Naive thymus-derived CD4-positive, alpha-beta T cell (primary cell): ENCODE data around the gene CCSER1. TPM values are rescaled to one million over a fixed set of nuclear protein-coding genes. Genes with fewer than 3 reads are reported as not detected.

Experiments
- ATAC-seq: fragments of 150-1000 bp; cut with Tn5 transposase; 2 replicates; pipeline ENCODE4 v1.10.0; 2021; ENCODE audit warnings: mild to moderate bottlenecking, moderate library complexity
- CTCF ChIA-PET: fragments of 350-600 bp; sonication (Branson Sonifier 250); formaldehyde crosslinking; loops from one replicate; lab custom pipeline; 2021; ENCODE audit warnings: antibody characterized with exemption; lab: Charles Lee
- POLR2A ChIA-PET: fragments of 350-600 bp; sonication (Branson Sonifier 250); formaldehyde crosslinking; loops from one replicate; lab custom pipeline; 2021; ENCODE audit warnings: antibody characterized with exemption, inconsistent platforms; lab: Charles Lee
- DNase-seq, 9 donors: peaks; one replicate each; pipeline versions ENCODE4 v3.0.0 to v3.0.0-alpha.2; 2020 to 2022; ENCODE audit warnings: mixed read lengths in 1 of 9
- H3K27ac ChIP-seq: one replicate; pipeline ENCODE4 v1.7.0; 2013; ENCODE audit warnings: mild to moderate bottlenecking, low read depth, low read length, moderate library complexity
- H3K27me3 ChIP-seq, 2 donors: one replicate each; pipeline ENCODE4 v1.7.0; 2013; ENCODE audit warnings: low read length in 2 of 2, mild to moderate bottlenecking in 2 of 2, moderate library complexity in 2 of 2; ENCODE audit not compliant: control insufficient read depth in 2 of 2, insufficient read depth in 2 of 2
- H3K36me3 ChIP-seq, 3 experiments: 1 replicate in 2 of 3; 2 replicates in 1 of 3; pipeline ENCODE4 v1.7.0; 2013; ENCODE audit warnings: low read length in 3 of 3, mild to moderate bottlenecking in 3 of 3, moderate library complexity in 1 of 3; ENCODE audit not compliant: insufficient read depth in 3 of 3, control insufficient read depth in 2 of 3
- H3K4me1 ChIP-seq, 2 donors: one replicate each; pipeline ENCODE4 v1.7.0; 2013; ENCODE audit warnings: low read length in 2 of 2, mild to moderate bottlenecking in 2 of 2, moderate library complexity in 1 of 2; ENCODE audit not compliant: control insufficient read depth in 2 of 2, insufficient read depth in 2 of 2
- H3K4me3 ChIP-seq: 2 replicates; pipeline ENCODE4 v1.7.0; 2013; ENCODE audit warnings: mild to moderate bottlenecking, low read length
- H3K9me3 ChIP-seq, 3 experiments: 1 replicate in 2 of 3; 2 replicates in 1 of 3; pipeline ENCODE4 v1.7.0; 2013; ENCODE audit warnings: low read length in 3 of 3; ENCODE audit not compliant: control insufficient read depth in 2 of 3
- H3K27ac Mint-ChIP-seq, 9 donors: one replicate each; pipeline ENCODE4 v1.8.0; 2020 to 2022; ENCODE audit warnings: mixed read lengths in 9 of 9, mild to moderate bottlenecking in 8 of 9, moderate library complexity in 5 of 9, inconsistent platforms in 2 of 9
- H3K27me3 Mint-ChIP-seq, 5 donors: one replicate each; pipeline ENCODE4 v1.8.0; 2021 to 2022; ENCODE audit warnings: mixed read lengths in 5 of 5, mild to moderate bottlenecking in 1 of 5
- H3K36me3 Mint-ChIP-seq, 5 donors: one replicate each; pipeline ENCODE4 v1.8.0; 2020 to 2022; ENCODE audit warnings: mixed read lengths in 5 of 5, mild to moderate bottlenecking in 3 of 5, inconsistent platforms in 1 of 5
- H3K4me1 Mint-ChIP-seq, 7 donors: one replicate each; pipeline ENCODE4 v1.8.0; 2020 to 2022; ENCODE audit warnings: mixed read lengths in 7 of 7, mild to moderate bottlenecking in 3 of 7, inconsistent platforms in 1 of 7
- H3K4me3 Mint-ChIP-seq, 10 donors: one replicate each; pipeline ENCODE4 v1.8.0; 2020 to 2022; ENCODE audit warnings: mild to moderate bottlenecking in 10 of 10, mixed read lengths in 10 of 10, moderate library complexity in 6 of 10, inconsistent platforms in 2 of 10
- H3K9me3 Mint-ChIP-seq, 11 donors: one replicate each; pipeline ENCODE4 v1.8.0; 2020 to 2022; ENCODE audit warnings: mixed read lengths in 11 of 11, mild to moderate bottlenecking in 4 of 11, inconsistent platforms in 1 of 11, moderate library complexity in 1 of 11
- intact Hi-C, 2 donors: fragments of 100-400 bp; cut with micrococcal nuclease; formaldehyde crosslinking; loops; one replicate each; pipeline ENCODE4 v1.15.1; 2023
- polyA plus RNA-seq, 2 donors: library from polyadenylated mRNA; unstranded; fragments of 300-500 nt; fragmentation: Illumina TruSeq; gene quantifications; one replicate each; pipeline ENCODE4 v1.2.3, GENCODE V29; 2021
- total RNA-seq, 6 experiments: library from RNA in 5 of 6; stranded (reverse) in 5 of 6; gene quantifications; 1 replicate in 5 of 6; 2 replicates in 1 of 6; pipeline ENCODE4 v1.2.3 and lab custom pipeline; 2021 to 2026

CCSER1 gene
- total and polyA plus RNA-seq, 7 experiments from 2014 or later, result 0.30 to 4.0 (median 1.4) TPM; not detected in 3

DNA sequence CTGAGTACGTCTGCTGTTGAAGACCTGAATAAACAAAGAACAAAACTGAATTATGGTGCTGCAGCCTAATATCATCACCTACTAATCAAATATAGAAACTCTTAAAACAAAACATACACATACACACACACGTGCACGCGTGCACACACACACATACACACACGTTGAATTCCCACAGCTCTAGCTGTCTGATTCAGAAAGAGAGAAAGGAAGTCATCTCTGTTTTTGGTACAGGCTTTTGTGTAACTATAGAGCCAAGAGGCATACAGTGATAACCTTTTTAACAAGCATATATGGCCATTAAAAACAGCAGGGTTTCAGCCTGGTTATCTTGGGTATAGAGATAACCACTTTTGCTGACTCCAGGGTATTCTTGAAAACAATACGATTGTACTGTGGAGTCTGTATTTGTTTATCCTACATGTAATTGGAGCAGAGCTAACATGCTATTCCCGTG, 823.2 kb downstream of the CCSER1 start:
- H3K36me3 Mint-ChIP-seq, result no peaks in the 10 kb centered on the region
- Histone ChIP-seq H3K4me1 (no peaks in the 10 kb centered on the region), H3K36me3 (no peaks in the 10 kb centered on the region), H3K4me3 (no peak overlapping the region), H3K27ac (no peak overlapping the region), H3K9me3 (no peaks in the 10 kb centered on the region), H3K27me3 (no peaks in the 10 kb centered on the region)
- no peak overlapping the region for H3K4me3 Mint-ChIP-seq
- H3K27me3 Mint-ChIP-seq, result no peaks in the 10 kb centered on the region
- peaks cover 0 to 3% (median 0%) of the 10 kb centered on the region in 11 donors for H3K9me3 Mint-ChIP-seq
- ChIA-PET CTCF (no interaction called here), POLR2A (no interaction called here)
- no peak overlapping the region for H3K27ac Mint-ChIP-seq
- H3K4me1 Mint-ChIP-seq, result no peaks in the 10 kb centered on the region
- DNase-seq, result no peak
- no peak for ATAC-seq
- intact Hi-C loops, result no loop called here

DNA sequence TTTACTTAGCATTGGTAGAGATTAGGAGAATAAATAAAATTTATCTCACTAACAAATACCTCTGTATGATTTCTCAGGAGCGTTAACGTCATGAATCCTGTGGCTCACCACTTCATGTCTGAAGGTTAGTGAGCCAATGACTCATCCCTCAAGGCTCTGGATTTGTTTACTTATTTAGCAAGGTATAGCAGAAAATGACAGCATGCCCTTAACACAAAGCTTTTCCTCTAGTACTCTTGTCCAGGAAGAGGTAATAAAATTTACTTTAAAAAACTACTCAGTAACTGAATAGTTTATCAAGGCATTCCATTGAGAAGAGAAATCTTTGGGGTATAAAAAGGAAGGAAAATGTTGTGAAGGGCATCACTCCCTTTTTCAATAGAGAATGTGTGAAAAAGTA, 823.8 kb downstream of the CCSER1 start:
- ChIA-PET POLR2A (no interaction called here), CTCF (no interaction called here)
- Histone ChIP-seq H3K27me3 (no peaks in the 10 kb centered on the region), H3K27ac (no peak overlapping the region), H3K4me1 (no peaks in the 10 kb centered on the region), H3K4me3 (no peak overlapping the region), H3K9me3 (no peaks in the 10 kb centered on the region), H3K36me3 (no peaks in the 10 kb centered on the region)
- DNase-seq (no peak), ATAC-seq (no peak)
- H3K27me3 Mint-ChIP-seq, result no peaks in the 10 kb centered on the region
- no peaks in the 10 kb centered on the region for H3K36me3 Mint-ChIP-seq
- H3K27ac Mint-ChIP-seq, result no peak overlapping the region
- H3K4me3 Mint-ChIP-seq, result no peak overlapping the region
- no peaks in the 10 kb centered on the region for H3K4me1 Mint-ChIP-seq
- intact Hi-C loops, result no loop called here
- peaks cover 0 to 5% (median 0%) of the 10 kb centered on the region in 11 donors for H3K9me3 Mint-ChIP-seq

DNA sequence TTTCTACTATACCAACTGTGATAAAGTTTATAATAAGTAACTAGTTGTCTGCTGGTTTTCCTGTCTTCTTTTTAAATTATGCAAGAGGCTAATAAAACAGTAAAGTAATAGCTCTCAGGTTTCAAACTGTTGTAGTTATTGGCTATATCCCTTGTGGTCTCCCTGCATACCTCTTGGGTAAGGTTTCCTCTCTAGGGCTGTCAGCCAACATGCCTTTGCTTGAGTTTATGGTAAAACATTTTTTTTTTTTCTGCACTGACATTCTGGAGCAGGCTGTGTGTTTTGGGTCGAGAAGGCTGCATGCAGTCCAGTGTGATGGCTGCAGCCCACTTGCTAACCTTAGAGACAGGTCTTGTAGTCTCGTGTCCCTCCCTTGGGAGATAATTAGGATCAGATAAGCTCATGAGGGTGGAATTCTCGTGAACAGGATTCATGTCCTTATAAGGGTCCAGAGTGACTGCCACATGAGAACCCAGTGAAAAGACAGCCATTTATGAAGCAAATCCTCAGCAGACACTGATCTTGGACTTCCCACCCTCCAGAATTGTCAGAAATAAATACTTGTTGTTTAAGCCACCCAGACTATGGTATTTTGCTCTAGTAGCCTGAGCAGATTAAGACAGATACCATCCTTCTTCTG, 831.2 kb downstream of the CCSER1 start:
- POLR2A ChIA-PET, result no interaction called here
- no peak overlapping the region for H3K27ac Mint-ChIP-seq
- H3K4me1 ChIP-seq, result no peaks in the 10 kb centered on the region
- ATAC-seq (no peak), DNase-seq (no peak)
- no peak overlapping the region for H3K27ac ChIP-seq
- H3K9me3 ChIP-seq, result no peaks in the 10 kb centered on the region
- no peaks in the 10 kb centered on the region for H3K36me3 ChIP-seq
- no peaks in the 10 kb centered on the region for H3K4me1 Mint-ChIP-seq
- peaks cover 0 to 11% (median 0%) of the 10 kb centered on the region in 11 donors for H3K9me3 Mint-ChIP-seq
- CTCF ChIA-PET, result no interaction called here
- no peaks in the 10 kb centered on the region for H3K27me3 ChIP-seq
- H3K4me3 Mint-ChIP-seq, result no peak overlapping the region
- no peaks in the 10 kb centered on the region for H3K27me3 Mint-ChIP-seq
- no peaks in the 10 kb centered on the region for H3K36me3 Mint-ChIP-seq
- no peak overlapping the region for H3K4me3 ChIP-seq
- intact Hi-C loops, result no loop called here

DNA sequence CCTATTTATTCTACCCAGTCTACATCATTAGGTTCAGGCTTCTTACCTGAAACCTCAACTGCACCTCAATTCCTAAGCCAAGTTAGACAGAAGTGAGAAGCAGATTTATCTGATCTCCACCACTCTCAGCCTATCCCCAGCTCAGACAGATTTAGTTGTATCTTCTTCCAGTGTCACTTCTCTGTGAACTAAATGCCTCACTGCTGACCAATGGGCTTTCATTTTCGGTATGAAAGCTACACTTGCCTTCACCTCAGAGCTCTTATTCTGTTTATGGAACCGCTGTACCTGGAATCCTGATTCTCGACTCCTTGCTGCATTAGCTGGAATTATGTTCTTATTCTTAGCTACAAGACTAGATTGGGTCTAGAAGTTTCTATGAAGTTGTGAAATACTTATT, 833.2 kb downstream of the CCSER1 start:
- Mint-ChIP-seq H3K9me3 (peaks cover 0 to 16% (median 0%) of the 10 kb centered on the region in 11 donors), H3K27me3 (no peaks in the 10 kb centered on the region), H3K4me1 (no peaks in the 10 kb centered on the region), H3K4me3 (no peak overlapping the region), H3K27ac (no peak overlapping the region), H3K36me3 (no peaks in the 10 kb centered on the region)
- Histone ChIP-seq H3K4me1 (no peaks in the 10 kb centered on the region), H3K9me3 (no peaks in the 10 kb centered on the region), H3K27ac (no peak overlapping the region), H3K36me3 (no peaks in the 10 kb centered on the region), H3K4me3 (no peak overlapping the region), H3K27me3 (no peaks in the 10 kb centered on the region)
- DNase-seq, result no peak
- no peak for ATAC-seq
- ChIA-PET POLR2A (no interaction called here), CTCF (no interaction called here)
- intact Hi-C loops, result no loop called here

DNA sequence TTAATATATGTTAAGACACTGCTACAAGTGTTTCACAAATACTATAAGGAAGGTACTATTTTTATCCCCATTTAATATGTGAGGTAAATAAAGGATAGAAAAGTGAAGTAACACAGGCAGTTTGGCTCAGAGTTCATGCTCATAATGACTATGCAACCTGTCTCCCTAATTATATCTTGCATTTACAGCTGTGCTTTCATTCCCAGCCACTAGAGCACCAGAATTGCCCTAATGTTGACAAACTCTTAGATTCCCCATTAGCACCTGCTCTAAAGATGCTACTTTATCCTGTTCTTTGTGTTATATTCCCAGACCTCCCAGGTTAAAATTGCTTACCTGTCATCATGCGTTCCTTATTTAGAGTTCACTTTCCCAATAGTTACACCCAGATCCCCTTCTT, 833.6 kb downstream of the CCSER1 start:
- Histone ChIP-seq H3K4me3 (no peak overlapping the region), H3K27ac (no peak overlapping the region), H3K4me1 (no peaks in the 10 kb centered on the region), H3K27me3 (no peaks in the 10 kb centered on the region), H3K36me3 (no peaks in the 10 kb centered on the region), H3K9me3 (no peaks in the 10 kb centered on the region)
- ChIA-PET POLR2A (no interaction called here), CTCF (interaction anchor here (0.6 kb wide), 1 partner anchor 321 kb away, joined by 3 read pairs; no protein-coding TSS in a partner anchor)
- H3K4me3 Mint-ChIP-seq, result no peak overlapping the region
- no peaks in the 10 kb centered on the region for H3K4me1 Mint-ChIP-seq
- intact Hi-C loops, result no loop called here
- no peaks in the 10 kb centered on the region for H3K27me3 Mint-ChIP-seq
- peaks cover 0 to 16% (median 0%) of the 10 kb centered on the region in 11 donors for H3K9me3 Mint-ChIP-seq
- no peak for DNase-seq
- H3K36me3 Mint-ChIP-seq, result no peaks in the 10 kb centered on the region
- ATAC-seq, result no peak
- H3K27ac Mint-ChIP-seq, result no peak overlapping the region

DNA sequence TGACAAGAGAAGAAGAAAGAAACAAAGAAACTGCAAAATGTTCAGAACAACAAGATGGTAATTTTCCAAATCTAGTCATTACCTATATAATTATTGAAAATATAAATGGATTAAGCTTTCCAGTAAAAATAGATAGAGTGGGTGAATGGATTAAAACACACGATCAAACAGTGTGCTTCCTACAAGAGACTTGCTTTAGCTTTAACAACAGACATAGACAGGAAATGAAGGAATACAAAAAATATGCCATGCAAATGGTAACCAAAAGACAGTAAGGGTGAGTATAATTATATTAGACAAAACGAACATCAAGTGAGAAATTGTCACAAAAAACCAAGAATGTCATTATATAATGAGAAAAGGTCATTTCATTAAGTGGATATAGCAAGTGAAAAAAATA, 842.8 kb downstream of the CCSER1 start:
- DNase-seq (no peak), ATAC-seq (no peak)
- intact Hi-C loops, result no loop called here
- POLR2A ChIA-PET, result no interaction called here
- H3K27ac Mint-ChIP-seq, result no peak overlapping the region
- CTCF ChIA-PET, result no interaction called here
- peaks cover 0 to 45% (median 5%) of the 10 kb centered on the region in 11 donors for H3K9me3 Mint-ChIP-seq
- no peaks in the 10 kb centered on the region for H3K36me3 Mint-ChIP-seq
- Histone ChIP-seq H3K36me3 (no peaks in the 10 kb centered on the region), H3K4me3 (no peak overlapping the region), H3K27me3 (no peaks in the 10 kb centered on the region), H3K27ac (no peak overlapping the region), H3K9me3 (no peaks in the 10 kb centered on the region), H3K4me1 (no peaks in the 10 kb centered on the region)
- H3K4me1 Mint-ChIP-seq, result no peaks in the 10 kb centered on the region
- H3K4me3 Mint-ChIP-seq, result no peak overlapping the region
- H3K27me3 Mint-ChIP-seq, result no peaks in the 10 kb centered on the region

DNA sequence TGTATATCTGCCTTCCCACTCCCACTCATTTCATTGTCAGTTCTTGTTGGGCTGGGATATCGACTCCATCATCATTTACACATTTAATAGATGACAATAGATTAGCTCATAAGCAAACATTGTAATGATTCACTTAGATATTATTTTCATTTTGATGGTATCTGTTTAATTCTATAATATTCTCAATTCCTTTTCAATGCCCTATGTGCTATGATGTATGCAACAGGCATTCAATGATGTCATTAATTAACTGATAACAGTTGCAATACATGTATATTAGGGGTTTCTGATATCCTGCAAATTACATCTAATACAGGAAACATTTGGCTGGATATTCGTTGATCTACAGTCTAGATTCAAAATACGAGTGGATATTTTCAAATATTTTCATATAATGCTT, 850.5 kb downstream of the CCSER1 start:
- Histone ChIP-seq H3K9me3 (no peaks in the 10 kb centered on the region), H3K27me3 (no peaks in the 10 kb centered on the region), H3K4me3 (no peak overlapping the region), H3K4me1 (no peaks in the 10 kb centered on the region), H3K36me3 (no peaks in the 10 kb centered on the region), H3K27ac (no peak overlapping the region)
- DNase-seq, result no peak
- POLR2A ChIA-PET, result no interaction called here
- Mint-ChIP-seq H3K4me1 (no peaks in the 10 kb centered on the region), H3K36me3 (no peaks in the 10 kb centered on the region), H3K4me3 (no peak overlapping the region), H3K27me3 (no peaks in the 10 kb centered on the region), H3K9me3 (peaks cover 0 to 8% (median 0%) of the 10 kb centered on the region in 11 donors), H3K27ac (no peak overlapping the region)
- CTCF ChIA-PET, result no interaction called here
- ATAC-seq, result no peak
- intact Hi-C loops, result no loop called here
